Activated CD8-positive, alpha-beta memory T cell treated with anti-CD3 and anti-CD28 coated beads for 4 hours (primary cell): ENCODE data around the gene SCUBE1.

Experiments used
- DNase-seq, 2 donors: peaks; one replicate each; pipeline ENCODE4 v3.0.0-alpha.2; 2020; ENCODE audit warnings: low read depth in 2 of 2

Gene SCUBE1

GRCh38 chr22:43343262-43343669, at the start of gene SCUBE1:
Gene SCUBE1 (minus strand): TSS chr22:43343372. CDS start chr22:43343261, 111 bp downstream.
- no peak for DNase-seq

DNA sequence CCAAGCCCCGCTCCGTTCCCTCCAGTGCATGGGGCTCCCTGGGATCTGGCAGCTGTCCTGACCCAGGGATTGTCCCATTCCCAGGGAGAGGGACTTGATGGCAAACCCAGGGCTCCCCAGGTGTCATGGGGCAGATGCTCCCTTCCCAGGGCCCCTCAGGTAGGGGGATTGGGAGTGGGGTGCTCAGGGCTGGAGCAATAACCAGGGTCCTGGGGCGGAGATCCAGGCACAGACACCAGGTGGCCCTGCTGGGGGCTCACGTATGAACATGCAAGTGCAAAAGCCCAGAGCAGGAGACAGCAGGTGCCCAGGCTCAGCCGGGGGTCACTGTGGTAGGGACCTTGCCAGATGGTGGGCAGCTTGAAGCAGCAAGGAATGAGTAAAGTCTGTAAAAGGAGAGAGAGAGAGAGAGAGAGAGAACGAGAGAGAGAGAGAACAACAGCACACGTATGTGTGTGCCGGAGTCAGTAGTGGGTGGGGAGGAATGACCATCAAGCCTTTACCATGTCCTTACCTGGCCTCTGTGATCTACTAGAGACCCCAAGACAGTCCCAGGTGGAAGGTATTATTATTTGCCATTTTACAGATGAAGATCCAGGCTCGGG, 49.3 kb upstream of the SCUBE1 start:
- DNase-seq = no peak

DNA sequence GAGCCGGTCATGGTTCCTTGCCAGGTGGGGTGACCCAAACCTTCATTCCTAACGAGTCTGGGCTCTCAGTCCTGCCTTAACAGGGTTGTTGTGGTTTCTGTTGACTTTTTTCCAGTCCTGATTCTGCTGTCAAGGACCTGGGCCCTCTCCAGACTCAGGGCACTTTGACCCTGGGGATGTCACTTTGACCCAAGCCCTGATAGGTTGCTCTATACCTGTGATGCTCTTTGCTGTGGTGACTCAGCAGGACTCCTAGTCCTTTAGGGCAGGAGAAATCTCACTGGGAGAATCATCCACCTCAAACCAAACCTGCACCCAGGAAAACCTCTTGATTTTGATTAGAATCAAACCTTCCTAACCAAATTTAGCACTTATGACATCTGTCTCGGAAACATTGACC, 48.1 kb upstream of the SCUBE1 start:
- DNase-seq = no peak

DNA sequence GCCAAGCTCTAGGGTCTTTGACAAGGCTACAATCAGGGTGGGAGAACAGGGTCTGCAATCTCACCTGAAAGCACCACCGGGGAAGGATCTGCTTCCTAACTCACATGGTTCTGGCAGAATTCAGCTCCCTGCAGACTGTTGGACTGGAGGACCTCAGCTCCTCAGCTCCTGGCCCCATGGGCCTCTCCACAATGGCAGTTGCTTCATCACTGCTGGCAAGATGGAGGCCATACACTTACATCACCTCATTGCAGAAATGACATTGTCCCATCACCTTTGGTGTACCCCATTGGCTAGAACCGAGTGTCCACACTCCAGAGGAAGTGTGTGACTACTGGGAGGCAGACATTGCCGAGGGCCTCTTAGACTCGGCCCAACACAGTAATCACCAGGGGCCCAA, 47.7 kb upstream of the SCUBE1 start:
- no peak for DNase-seq

DNA sequence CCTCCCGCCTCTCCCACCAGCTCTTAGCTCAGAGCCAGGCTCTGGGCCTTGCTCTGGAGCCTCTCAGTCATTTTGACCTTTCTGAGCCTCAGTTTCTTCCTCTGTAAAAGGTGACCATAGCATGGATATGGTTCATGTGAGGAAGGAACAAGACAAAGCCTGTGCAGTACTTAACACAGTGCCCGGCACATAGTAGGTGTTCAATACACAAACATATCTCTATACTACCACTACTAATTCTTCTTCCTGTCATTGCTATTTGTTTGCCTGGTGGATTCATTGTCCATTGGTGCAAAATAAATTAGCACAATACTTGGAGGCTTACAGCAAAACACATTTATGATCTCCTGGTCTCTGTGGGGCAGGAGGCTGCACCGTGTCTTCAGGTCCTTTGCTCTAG, 47.0 kb upstream of the SCUBE1 start:
- no peak for DNase-seq

GRCh38 chr22:43389227-43389836, 46.2 kb upstream of the SCUBE1 start:
- DNase-seq = no peak

GRCh38 chr22:43388420-43388851, 45.3 kb upstream of the SCUBE1 start:
- DNase-seq = peak; percentile 34 to 50

GRCh38 chr22:43387815-43388214, 44.6 kb upstream of the SCUBE1 start:
- DNase-seq = no peak

GRCh38 chr22:43385770-43386641, 42.8 kb upstream of the SCUBE1 start:
- DNase-seq = peak; percentile 41 to 42

GRCh38 chr22:43384863-43385262, 41.7 kb upstream of the SCUBE1 start:
- DNase-seq = no peak

DNA sequence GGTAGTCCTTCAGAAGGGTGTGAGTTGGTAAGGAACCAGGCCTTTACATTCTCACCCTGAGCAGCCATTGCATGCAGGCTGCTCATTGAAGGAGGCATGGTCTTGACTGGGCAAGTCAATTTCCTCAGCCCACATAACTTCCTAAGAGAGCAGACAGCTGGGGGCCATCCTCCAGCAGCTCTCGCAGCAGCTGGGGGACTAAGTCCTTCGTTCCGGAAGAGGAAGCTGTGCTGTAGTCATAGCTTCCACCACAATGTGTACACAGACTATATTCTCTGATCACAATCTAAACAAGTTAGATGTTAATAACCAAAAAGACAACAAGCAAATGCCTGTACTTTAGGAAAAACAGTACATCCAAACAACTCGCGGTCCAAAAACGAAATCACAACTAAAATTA, 38.5 kb upstream of the SCUBE1 start:
- DNase-seq = no peak

- DNase-seq = no peak
Measured at GRCh38 chr22:43377896-43378704, 34.9 kb upstream of the SCUBE1 start.

- no peak for DNase-seq
Measured at GRCh38 chr22:43377548-43377895, 34.4 kb upstream of the SCUBE1 start.

GRCh38 chr22:43376765-43377547, 33.8 kb upstream of the SCUBE1 start:
- DNase-seq = peak; percentile 14 to 27

DNA sequence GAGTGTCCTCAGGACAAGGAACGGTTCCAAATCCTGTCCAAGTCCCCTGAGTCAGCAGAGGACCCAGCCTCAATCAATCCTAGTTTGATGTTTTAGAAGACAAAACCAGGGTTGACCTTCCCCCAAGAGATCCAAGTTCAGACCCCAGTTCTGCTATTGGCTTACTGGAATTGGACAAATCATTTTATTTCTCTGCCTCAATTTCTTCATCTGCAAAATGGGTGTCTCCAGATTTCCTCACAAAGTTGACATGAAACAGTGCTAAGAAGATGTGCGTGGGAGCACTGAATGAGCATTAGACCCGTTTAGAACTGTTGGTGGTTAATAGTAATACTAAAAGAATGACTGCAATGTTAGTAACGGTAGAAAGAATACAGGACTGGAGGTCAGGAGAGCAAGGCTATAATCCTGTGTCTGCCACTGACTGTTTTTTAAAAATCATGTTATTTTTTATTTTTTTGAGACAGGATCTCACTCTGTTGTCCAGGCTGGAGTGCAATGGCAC, 32.8 kb upstream of the SCUBE1 start:
- no peak for DNase-seq

- no peak for DNase-seq
Measured at GRCh38 chr22:43370036-43370435, 26.9 kb upstream of the SCUBE1 start.

GRCh38 chr22:43365715-43366440, 22.7 kb upstream of the SCUBE1 start:
- DNase-seq = no peak

DNA sequence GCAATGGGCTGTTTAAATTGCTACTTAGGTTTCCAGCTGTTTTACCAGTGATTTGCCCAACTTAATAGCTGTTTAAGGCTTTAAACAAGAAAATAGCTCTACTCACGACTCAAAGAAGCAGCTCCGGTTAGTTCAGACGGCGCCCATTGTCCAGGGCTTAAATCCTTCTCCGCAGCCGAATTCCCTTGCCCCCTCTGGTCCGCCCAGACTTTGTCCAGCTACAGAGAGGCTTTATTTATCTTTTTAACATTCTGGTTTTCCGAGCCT, 20.9 kb upstream of the SCUBE1 start:
- DNase-seq = no peak

DNA sequence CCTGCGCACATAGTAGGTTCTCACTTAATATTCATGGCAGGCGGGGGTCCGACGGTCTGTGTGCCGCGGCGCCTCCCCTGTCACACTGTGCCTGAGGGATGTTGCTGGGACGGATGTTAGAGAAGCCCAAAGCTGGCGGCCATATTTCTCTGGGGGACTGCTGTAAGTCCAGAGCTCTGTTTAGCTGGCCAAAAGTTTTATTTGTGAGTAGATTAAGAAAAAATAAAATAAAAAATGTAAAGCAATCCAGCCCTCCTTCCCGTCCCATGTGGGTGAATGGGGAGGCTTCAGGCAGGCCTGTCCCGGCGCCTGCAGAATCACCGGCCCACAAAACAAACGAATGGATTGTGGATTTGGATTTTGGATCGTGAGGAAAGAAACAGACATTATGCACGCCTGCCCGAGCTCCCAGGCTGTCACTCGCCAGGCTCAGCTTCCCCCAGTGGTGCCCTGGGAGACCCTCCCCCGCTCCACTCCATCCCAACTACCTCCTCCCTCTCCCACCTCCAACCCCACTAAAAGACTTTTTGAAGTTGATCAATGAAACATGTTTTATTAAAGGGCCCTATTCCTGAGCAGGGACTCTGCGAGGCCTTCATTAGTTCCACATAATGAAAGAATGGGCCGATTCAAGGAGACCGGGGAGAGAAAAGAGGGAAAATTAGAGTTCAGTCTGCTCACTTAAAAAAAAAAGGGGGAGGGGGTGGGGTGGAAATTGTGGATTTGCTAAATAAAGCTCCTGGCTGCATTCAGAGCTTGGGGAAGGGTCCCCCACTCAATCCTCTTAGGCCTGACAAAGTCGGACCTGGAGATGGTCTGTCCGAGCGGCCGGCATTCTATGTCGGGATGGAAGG, 20.4 kb upstream of the SCUBE1 start:
- DNase-seq = no peak

GRCh38 chr22:43360576-43360975, 17.4 kb upstream of the SCUBE1 start:
- no peak for DNase-seq
